ENCODE measurements around the gene CRY2. TPM values are rescaled to one million over a fixed set of nuclear protein-coding genes. Genes with fewer than 3 reads are reported as not detected.

The CRY2 gene
- total RNA-seq, 1 donor from 2014 or later: 12.2 TPM

- TF ChIP-seq CTCF (IDR thresholded peaks at IDR 0.05): no peak
- Mint-ChIP-seq H3K9me3 (ENCODE audit: low read depth) (no peaks in the 10 kb centered on the region), H3K36me3 (ENCODE audit: low read depth) (no peaks in the 10 kb centered on the region), H3K4me3 (ENCODE audit: unreplicated experiment) (no peak overlapping the region), H3K27ac (ENCODE audit: unreplicated experiment) (no peak overlapping the region), H3K4me1 (ENCODE audit: low read depth) (peaks cover 37% of the 10 kb centered on the region), H3K27me3 (ENCODE audit: low read depth) (no peaks in the 10 kb centered on the region)
- no peak for DNase-seq (ENCODE audit: low spot score)
These were observed 44.6 kb upstream of the CRY2 start for GRCh38 chr11:45802531-45803317.

- H3K27me3 Mint-ChIP-seq (ENCODE audit: low read depth): no peaks in the 10 kb centered on the region
- peak overlapping the region; percentile 94 for H3K27ac Mint-ChIP-seq (ENCODE audit: unreplicated experiment)
- no peaks in the 10 kb centered on the region for H3K9me3 Mint-ChIP-seq (ENCODE audit: low read depth)
- DNase-seq (ENCODE audit: low spot score): peak; percentile 95
- peaks cover 4% of the 10 kb centered on the region for H3K36me3 Mint-ChIP-seq (ENCODE audit: low read depth)
- H3K4me3 Mint-ChIP-seq (ENCODE audit: unreplicated experiment): peak overlapping the region; percentile 96
- peaks cover 49% of the 10 kb centered on the region for H3K4me1 Mint-ChIP-seq (ENCODE audit: low read depth)
- no peak for TF ChIP-seq CTCF (IDR thresholded peaks at IDR 0.05)
These were observed 43.1 kb upstream of the CRY2 start for GRCh38 chr11:45803971-45804760.

GRCh38 chr11:45804761-45805304 lies 42.4 kb upstream of the CRY2 start, which contains the start of gene SLC35C1:
SLC35C1 (plus strand) TSS chr11:45805149; CDS start chr11:45805802, 653 bp downstream.
- no peaks in the 10 kb centered on the region for H3K9me3 Mint-ChIP-seq (ENCODE audit: low read depth)
- H3K4me1 Mint-ChIP-seq (ENCODE audit: low read depth): peaks cover 53% of the 10 kb centered on the region
- peak within 1 kb of the TSS; percentile 94 for H3K27ac Mint-ChIP-seq (ENCODE audit: unreplicated experiment)
- H3K36me3 Mint-ChIP-seq (ENCODE audit: low read depth): peaks cover 7% of the 10 kb centered on the region
- peak; percentile 98 for DNase-seq (ENCODE audit: low spot score)
- H3K27me3 Mint-ChIP-seq (ENCODE audit: low read depth): no peaks in the 10 kb centered on the region
- TF ChIP-seq CTCF (IDR thresholded peaks at IDR 0.05): peak; percentile 44
- peak within 1 kb of the TSS; percentile 96 for H3K4me3 Mint-ChIP-seq (ENCODE audit: unreplicated experiment)

GRCh38 chr11:45805305-45806071 lies 41.8 kb upstream of the CRY2 start:
- Mint-ChIP-seq H3K36me3 (ENCODE audit: low read depth) (peaks cover 10% of the 10 kb centered on the region), H3K9me3 (ENCODE audit: low read depth) (no peaks in the 10 kb centered on the region), H3K27me3 (ENCODE audit: low read depth) (no peaks in the 10 kb centered on the region), H3K27ac (ENCODE audit: unreplicated experiment) (peak overlapping the region; percentile 94), H3K4me3 (ENCODE audit: unreplicated experiment) (peak overlapping the region; percentile 96), H3K4me1 (ENCODE audit: low read depth) (peaks cover 53% of the 10 kb centered on the region)
- DNase-seq (ENCODE audit: low spot score): no peak
- no peak for TF ChIP-seq CTCF (IDR thresholded peaks at IDR 0.05)
